ENCODE results near the gene KCNJ10. TPM values are rescaled to one million over a fixed set of nuclear protein-coding genes. Genes with fewer than 3 reads are reported as not detected.

Gene KCNJ10
- total RNA-seq, 4 donors from 2014 or later: not detected

GRCh38 chr1:159991513-159991912 is 78.4 kb downstream of the KCNJ10 start:
- Histone ChIP-seq H3K36me3 (no peaks in the 10 kb centered on the region), H3K9me3 (no peaks in the 10 kb centered on the region), H3K4me3 (no peak overlapping the region), H3K27ac (no peak overlapping the region), H3K4me1 (peaks cover 3% of the 10 kb centered on the region), H3K27me3 (no peaks in the 10 kb centered on the region)
- WGBS: 51% methylated on average over 4 of the region's 4 CpGs
- no peak for TF ChIP-seq POLR2AphosphoS5 (IDR thresholded peaks at IDR 0.05)
- no peak for TF ChIP-seq CTCF (IDR thresholded peaks at IDR 0.05)
- no peak for TF ChIP-seq EP300 (IDR thresholded peaks at IDR 0.05)
- TF ChIP-seq POLR2A (IDR thresholded peaks at IDR 0.05): no peak
- no peak for DNase-seq (ENCODE audit: low spot score in 2 of 2)

GRCh38 chr1:159990005-159990404 is 80.0 kb downstream of the KCNJ10 start:
- 87% methylated on average over 5 of the region's 5 CpGs for WGBS
- H3K4me1 ChIP-seq: peaks cover 3% of the 10 kb centered on the region

GRCh38 chr1:159989581-159989980 is 80.4 kb downstream of the KCNJ10 start:
- no peaks in the 10 kb centered on the region for H3K9me3 ChIP-seq
- DNase-seq (ENCODE audit: low spot score in 2 of 2): no peak
- H3K27ac ChIP-seq: no peak overlapping the region
- no peaks in the 10 kb centered on the region for H3K27me3 ChIP-seq
- H3K4me3 ChIP-seq: no peak overlapping the region
- no peaks in the 10 kb centered on the region for H3K36me3 ChIP-seq
- WGBS: 60% methylated on average over 3 of the region's 3 CpGs
- TF ChIP-seq CTCF (IDR thresholded peaks at IDR 0.05): no peak
- TF ChIP-seq POLR2AphosphoS5 (IDR thresholded peaks at IDR 0.05): no peak
- TF ChIP-seq POLR2A (IDR thresholded peaks at IDR 0.05): no peak
- TF ChIP-seq EP300 (IDR thresholded peaks at IDR 0.05): no peak
- H3K4me1 ChIP-seq: peaks cover 3% of the 10 kb centered on the region

More at GRCh38 chr1:159990005-159990404, 80.0 kb downstream of the KCNJ10 start:
- Histone ChIP-seq H3K9me3 (no peaks in the 10 kb centered on the region), H3K27ac (no peak overlapping the region), H3K27me3 (no peaks in the 10 kb centered on the region), H3K4me3 (no peak overlapping the region), H3K36me3 (no peaks in the 10 kb centered on the region)
- no peak for DNase-seq (ENCODE audit: low spot score in 2 of 2)
- TF ChIP-seq EP300 (IDR thresholded peaks at IDR 0.05) (no peak), POLR2A (IDR thresholded peaks at IDR 0.05) (no peak), POLR2AphosphoS5 (IDR thresholded peaks at IDR 0.05) (no peak), CTCF (IDR thresholded peaks at IDR 0.05) (no peak)

GRCh38 chr1:159988006-159988405 is 82.0 kb downstream of the KCNJ10 start:
- Histone ChIP-seq H3K36me3 (no peaks in the 10 kb centered on the region), H3K27me3 (no peaks in the 10 kb centered on the region), H3K4me3 (no peak overlapping the region), H3K27ac (no peak overlapping the region), H3K4me1 (peaks cover 3% of the 10 kb centered on the region), H3K9me3 (no peaks in the 10 kb centered on the region)
- 81% methylated on average over 1 of the region's 1 CpG for WGBS
- no peak for DNase-seq (ENCODE audit: low spot score in 2 of 2)
- no peak for TF ChIP-seq POLR2A (IDR thresholded peaks at IDR 0.05)
- no peak for TF ChIP-seq EP300 (IDR thresholded peaks at IDR 0.05)
- TF ChIP-seq CTCF (IDR thresholded peaks at IDR 0.05): no peak
- no peak for TF ChIP-seq POLR2AphosphoS5 (IDR thresholded peaks at IDR 0.05)

- H3K4me3 ChIP-seq: no peak overlapping the region
- WGBS: 85% methylated on average over 4 of the region's 4 CpGs
- no peak for TF ChIP-seq POLR2A (IDR thresholded peaks at IDR 0.05)
- no peak for TF ChIP-seq EP300 (IDR thresholded peaks at IDR 0.05)
- no peak for TF ChIP-seq POLR2AphosphoS5 (IDR thresholded peaks at IDR 0.05)
- TF ChIP-seq CTCF (IDR thresholded peaks at IDR 0.05): no peak
- no peaks in the 10 kb centered on the region for H3K27me3 ChIP-seq
- H3K36me3 ChIP-seq: no peaks in the 10 kb centered on the region
- DNase-seq (ENCODE audit: low spot score in 2 of 2): no peak
- no peak overlapping the region for H3K27ac ChIP-seq
- H3K9me3 ChIP-seq: no peaks in the 10 kb centered on the region
- peaks cover 3% of the 10 kb centered on the region for H3K4me1 ChIP-seq
These were observed 82.8 kb downstream of the KCNJ10 start for GRCh38 chr1:159987186-159987585.

Measured in suprapubic skin (tissue), 4 donors.